Chondrocyte (in vitro differentiated cells): ENCODE measurements around the gene ITIH4. TPM values are rescaled to one million over a fixed set of nuclear protein-coding genes. Genes with fewer than 3 reads are reported as not detected.
A peak's percentile ranks its signal among the peaks of the same experiment; 100 is the strongest.

ENCODE experiments used
- DNase-seq: peaks from one replicate; pipeline ENCODE4 v3.0.0; 2021; ENCODE audit warnings: mixed read lengths, low spot score
- H3K27ac Mint-ChIP-seq: one replicate; pipeline ENCODE4 v1.8.0; 2021; ENCODE audit warnings: mild to moderate bottlenecking, moderate library complexity, mixed read lengths; ENCODE audit not compliant: unreplicated experiment
- H3K27me3 Mint-ChIP-seq: 2 replicates; pipeline ENCODE4 v1.8.0; 2021; ENCODE audit warnings: low read depth, mixed read lengths
- H3K36me3 Mint-ChIP-seq: 2 replicates; pipeline ENCODE4 v1.8.0; 2021; ENCODE audit warnings: low read depth, mixed read lengths
- H3K4me1 Mint-ChIP-seq: 2 replicates; pipeline ENCODE4 v1.8.0; 2021; ENCODE audit warnings: low read depth, mild to moderate bottlenecking, mixed read lengths
- H3K4me3 Mint-ChIP-seq: one replicate; pipeline ENCODE4 v1.8.0; 2021; ENCODE audit warnings: mild to moderate bottlenecking, moderate library complexity, mixed read lengths; ENCODE audit not compliant: unreplicated experiment
- H3K9me3 Mint-ChIP-seq: 2 replicates; pipeline ENCODE4 v1.8.0; 2021; ENCODE audit warnings: low read depth, mixed read lengths
- total RNA-seq: library from RNA; stranded (reverse); gene quantifications from 3 replicates; pipeline ENCODE4 v1.2.1, GENCODE V29; 2021
- TF ChIP-seq, protein P1 (sequence below): fragments of 200-600 bp; sonication (generic); IDR thresholded peaks from 2 replicates; pipeline ENCODE4 v1.5.0; 2021; ENCODE audit warnings: antibody characterized with exemption, mild to moderate bottlenecking, moderate library complexity

Gene ITIH4
- total RNA-seq, 1 donor from 2014 or later, result 5.2 TPM

DNA sequence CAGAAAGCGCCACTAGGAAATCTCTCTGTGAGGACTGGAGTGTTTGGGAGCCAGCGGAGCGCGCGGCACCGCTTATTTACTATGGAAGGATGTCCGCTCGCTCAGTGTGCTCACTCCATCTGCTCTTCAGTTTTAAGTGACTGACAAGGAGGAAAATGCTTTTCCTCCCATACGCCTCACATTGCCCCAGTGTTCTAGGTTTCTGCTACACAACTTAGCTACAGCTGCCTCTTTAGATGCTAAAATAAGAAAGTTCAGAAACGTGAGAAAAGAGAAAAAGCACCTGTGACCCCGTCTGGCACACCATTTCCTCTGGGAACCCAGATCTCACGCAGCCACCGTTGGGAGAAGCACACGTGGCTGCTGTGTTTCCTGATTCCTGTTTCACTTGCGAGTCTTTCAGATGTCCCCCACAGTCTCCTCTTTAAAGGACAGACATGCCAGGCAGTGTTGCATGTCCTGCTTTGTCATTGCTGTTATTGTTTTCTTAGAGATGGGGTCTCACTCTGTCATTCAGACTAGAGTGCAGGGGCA, 16.0 kb upstream of the ITIH4 start:
- H3K9me3 Mint-ChIP-seq, result no peaks in the 10 kb centered on the region

DNA sequence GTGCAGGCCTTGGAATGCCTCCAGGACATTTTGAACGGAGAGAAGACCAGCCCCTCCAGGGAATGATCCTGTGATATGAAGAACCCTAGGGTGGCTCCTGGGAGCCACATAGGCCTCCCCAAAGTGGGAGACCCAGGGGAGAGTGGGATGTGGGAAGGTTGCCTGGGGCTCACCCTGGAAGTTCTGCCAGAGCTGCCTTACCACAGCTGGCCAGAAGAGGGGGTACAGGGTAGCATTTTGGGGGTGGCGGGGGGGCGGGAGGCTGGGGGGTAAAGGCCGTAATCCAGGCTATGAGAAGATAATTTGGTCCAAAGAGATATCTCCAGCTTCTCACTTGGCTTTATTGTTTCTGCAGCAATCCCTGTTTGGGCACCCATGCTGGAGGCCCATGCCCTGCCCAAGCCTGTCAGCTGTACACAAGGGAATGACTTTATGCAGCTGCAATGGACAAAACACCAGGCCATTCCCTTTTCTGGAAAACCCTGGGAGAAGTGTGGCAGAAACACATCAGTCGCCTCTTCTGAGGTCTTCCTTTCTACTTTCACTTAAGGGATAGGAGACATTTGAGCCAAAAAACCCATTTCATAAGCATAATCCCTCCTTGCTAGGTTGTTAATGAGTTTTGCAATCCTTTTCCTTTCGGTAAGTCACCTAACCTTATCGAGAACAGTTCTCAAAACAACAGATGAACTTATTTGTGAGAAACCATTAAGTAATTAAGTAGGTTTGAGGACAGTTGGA, 15.4 kb upstream of the ITIH4 start:
- H3K4me3 Mint-ChIP-seq, result no peak overlapping the region
- H3K27me3 Mint-ChIP-seq, result no peaks in the 10 kb centered on the region
- H3K9me3 Mint-ChIP-seq, result no peaks in the 10 kb centered on the region
- H3K4me1 Mint-ChIP-seq, result peaks cover 51% of the 10 kb centered on the region
- DNase-seq, result no peak
- peaks cover 10% of the 10 kb centered on the region for H3K36me3 Mint-ChIP-seq
- peak overlapping the region; percentile 95 for H3K27ac Mint-ChIP-seq
- TF ChIP-seq, protein P1, sequence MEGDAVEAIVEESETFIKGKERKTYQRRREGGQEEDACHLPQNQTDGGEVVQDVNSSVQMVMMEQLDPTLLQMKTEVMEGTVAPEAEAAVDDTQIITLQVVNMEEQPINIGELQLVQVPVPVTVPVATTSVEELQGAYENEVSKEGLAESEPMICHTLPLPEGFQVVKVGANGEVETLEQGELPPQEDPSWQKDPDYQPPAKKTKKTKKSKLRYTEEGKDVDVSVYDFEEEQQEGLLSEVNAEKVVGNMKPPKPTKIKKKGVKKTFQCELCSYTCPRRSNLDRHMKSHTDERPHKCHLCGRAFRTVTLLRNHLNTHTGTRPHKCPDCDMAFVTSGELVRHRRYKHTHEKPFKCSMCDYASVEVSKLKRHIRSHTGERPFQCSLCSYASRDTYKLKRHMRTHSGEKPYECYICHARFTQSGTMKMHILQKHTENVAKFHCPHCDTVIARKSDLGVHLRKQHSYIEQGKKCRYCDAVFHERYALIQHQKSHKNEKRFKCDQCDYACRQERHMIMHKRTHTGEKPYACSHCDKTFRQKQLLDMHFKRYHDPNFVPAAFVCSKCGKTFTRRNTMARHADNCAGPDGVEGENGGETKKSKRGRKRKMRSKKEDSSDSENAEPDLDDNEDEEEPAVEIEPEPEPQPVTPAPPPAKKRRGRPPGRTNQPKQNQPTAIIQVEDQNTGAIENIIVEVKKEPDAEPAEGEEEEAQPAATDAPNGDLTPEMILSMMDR, result peak; percentile 71

More for the DNA sequence above, 16.0 kb upstream of the ITIH4 start:
- Mint-ChIP-seq H3K4me1 (peaks cover 45% of the 10 kb centered on the region), H3K36me3 (peaks cover 8% of the 10 kb centered on the region), H3K27ac (peak overlapping the region; percentile 95), H3K4me3 (no peak overlapping the region), H3K27me3 (no peaks in the 10 kb centered on the region)
- DNase-seq, result no peak
- TF ChIP-seq, protein P1, result no peak

DNA sequence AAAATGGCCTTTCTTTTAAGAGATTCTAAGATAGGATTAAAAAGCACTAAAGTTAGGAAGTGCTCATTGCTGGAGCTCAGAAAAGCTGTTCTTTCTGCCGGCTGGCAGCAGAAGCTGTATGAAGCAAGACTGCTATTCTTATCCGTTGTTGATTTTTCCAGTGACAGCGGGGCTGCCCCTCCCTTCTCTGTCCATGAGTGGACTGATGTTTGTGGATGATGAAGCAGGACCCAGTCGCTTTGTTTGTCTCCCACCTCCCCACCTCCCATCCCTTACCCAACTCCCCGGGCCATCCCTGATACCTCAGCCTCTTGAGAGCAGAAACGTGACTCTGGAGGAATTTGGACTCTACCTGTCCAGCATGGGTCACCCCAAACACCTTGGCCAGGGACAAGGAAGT, 14.7 kb upstream of the ITIH4 start:
- Mint-ChIP-seq H3K9me3 (no peaks in the 10 kb centered on the region), H3K4me3 (peak overlapping the region; percentile 47), H3K27me3 (no peaks in the 10 kb centered on the region), H3K27ac (peak overlapping the region; percentile 95), H3K36me3 (peaks cover 12% of the 10 kb centered on the region), H3K4me1 (peaks cover 52% of the 10 kb centered on the region)
- TF ChIP-seq, protein P1, result no peak
- no peak for DNase-seq

DNA sequence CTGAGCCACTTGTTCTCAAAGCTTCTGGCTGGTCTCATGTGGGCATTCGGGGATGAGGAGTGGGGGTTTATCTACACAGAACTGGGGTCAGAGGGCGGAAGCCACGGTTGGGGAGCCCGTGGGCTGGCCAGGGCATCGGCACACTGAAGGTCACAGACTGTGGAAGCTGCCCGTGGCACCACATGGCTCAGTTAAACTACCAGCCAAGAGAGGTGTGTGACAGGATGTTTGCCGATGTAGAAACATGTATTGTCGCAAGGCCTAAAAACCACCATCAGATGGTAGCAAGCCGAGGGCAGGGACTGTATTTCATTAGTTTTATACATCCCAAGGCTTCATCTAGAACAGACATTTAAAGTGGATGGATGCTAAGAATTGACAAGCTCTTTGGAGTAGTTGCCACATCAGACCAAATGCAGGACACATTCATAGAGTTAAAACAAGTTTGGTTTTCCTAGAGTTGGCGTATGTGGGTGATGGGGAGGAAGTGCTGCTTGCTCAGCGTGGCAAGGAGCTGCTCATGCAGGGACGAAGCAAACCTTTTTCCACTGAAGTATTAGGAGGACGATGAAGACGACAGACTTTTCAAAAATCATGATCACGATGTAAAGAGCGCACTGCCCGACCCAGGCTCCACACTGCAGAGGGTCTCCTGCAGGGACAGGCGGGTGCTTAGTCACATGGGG, 14.0 kb upstream of the ITIH4 start:
- H3K27me3 Mint-ChIP-seq, result no peaks in the 10 kb centered on the region
- peak overlapping the region; percentile 95 for H3K27ac Mint-ChIP-seq
- H3K4me1 Mint-ChIP-seq, result peaks cover 52% of the 10 kb centered on the region
- peaks cover 13% of the 10 kb centered on the region for H3K36me3 Mint-ChIP-seq
- no peaks in the 10 kb centered on the region for H3K9me3 Mint-ChIP-seq
- TF ChIP-seq, protein P1, result no peak
- H3K4me3 Mint-ChIP-seq, result peak overlapping the region; percentile 47
- DNase-seq, result no peak

DNA sequence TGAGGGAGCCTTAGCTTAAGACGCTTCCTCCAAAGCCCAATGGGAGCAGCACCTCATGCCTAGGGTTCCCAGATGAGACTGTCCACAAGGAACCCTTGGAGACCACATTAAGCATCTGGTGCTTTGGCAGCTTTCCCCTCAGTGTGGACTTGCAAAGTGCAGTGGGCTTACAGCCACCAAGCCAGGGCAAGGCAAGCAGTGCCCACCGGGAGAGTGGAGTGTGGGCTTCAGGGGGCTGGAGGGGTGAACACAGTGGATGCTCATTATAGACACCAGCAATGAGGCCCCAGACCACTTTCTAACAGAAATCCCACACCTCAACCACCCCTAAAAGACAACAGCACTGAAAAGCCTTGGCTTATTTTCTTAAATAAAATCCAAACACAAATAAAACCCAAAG, 13.4 kb upstream of the ITIH4 start:
- DNase-seq, result no peak
- H3K4me3 Mint-ChIP-seq, result no peak overlapping the region
- H3K27ac Mint-ChIP-seq, result peak overlapping the region; percentile 95

More for the DNA sequence above, 13.4 kb upstream of the ITIH4 start:
- Mint-ChIP-seq H3K27me3 (no peaks in the 10 kb centered on the region), H3K36me3 (peaks cover 13% of the 10 kb centered on the region), H3K9me3 (no peaks in the 10 kb centered on the region), H3K4me1 (peaks cover 51% of the 10 kb centered on the region)
- TF ChIP-seq, protein P1, result no peak
